GM23338 (cell line): Measurements from ENCODE around the gene LIFR. TPM values are rescaled to one million over a fixed set of nuclear protein-coding genes. Genes with fewer than 3 reads are reported as not detected.

Experiments
- ATAC-seq: fragments of 200-7000 bp; cut with Tn5 transposase; 3 replicates; pipeline ENCODE4 v1.9.1; 2020
- DNase-seq: peaks from one replicate; pipeline ENCODE4 v3.0.0-alpha.2; 2015; ENCODE audit warnings: low spot score
- H2AFZ ChIP-seq: fragments of 200-600 bp; sonication (generic); 2 replicates; pipeline ENCODE4 v1.8.0; 2016; ENCODE audit warnings: antibody characterized with exemption, mild to moderate bottlenecking, moderate library complexity
- H3F3A ChIP-seq: fragments of 200-600 bp; sonication (generic); replicated peaks from 2 replicates; pipeline ENCODE4 v1.8.0; 2017; ENCODE audit warnings: antibody characterized with exemption, mixed run types, low read depth
- H3K27ac ChIP-seq: fragments of 200-600 bp; sonication (generic); 2 replicates; pipeline ENCODE4 v1.6.1; 2016; ENCODE audit warnings: low read depth
- H3K27me3 ChIP-seq: fragments of 200-600 bp; sonication (generic); 2 replicates; pipeline ENCODE4 v1.8.0; 2016; ENCODE audit warnings: mild to moderate bottlenecking, mixed run types, moderate library complexity; ENCODE audit not compliant: insufficient read depth
- H3K36me3 ChIP-seq: fragments of 200-600 bp; sonication (generic); 2 replicates; pipeline ENCODE4 v1.8.0; 2016; ENCODE audit warnings: mild to moderate bottlenecking; ENCODE audit not compliant: insufficient read depth
- H3K4me1 ChIP-seq: fragments of 200-600 bp; sonication (generic); 2 replicates; pipeline ENCODE4 v1.8.0; 2016; ENCODE audit warnings: mild to moderate bottlenecking, moderate library complexity; ENCODE audit not compliant: insufficient read depth
- H3K4me2 ChIP-seq: fragments of 200-600 bp; sonication (generic); 2 replicates; pipeline ENCODE4 v1.7.1; 2017; ENCODE audit warnings: mixed run types
- H3K4me3 ChIP-seq: fragments of 200-600 bp; sonication (generic); 2 replicates; pipeline ENCODE4 v1.6.1; 2016; ENCODE audit warnings: mixed run types
- H3K79me2 ChIP-seq: fragments of 200-600 bp; sonication (generic); replicated peaks from 2 replicates; pipeline ENCODE4 v1.8.0; 2017; ENCODE audit warnings: mild to moderate bottlenecking; ENCODE audit not compliant: insufficient read depth
- H3K9me2 ChIP-seq: fragments of 200-600 bp; sonication (generic); 2 replicates; pipeline ENCODE4 v1.8.0; 2017; ENCODE audit not compliant: insufficient read depth
- H4K20me1 ChIP-seq: fragments of 200-600 bp; sonication (generic); replicated peaks from 2 replicates; pipeline ENCODE4 v1.8.0; 2017; ENCODE audit warnings: mild to moderate bottlenecking; ENCODE audit not compliant: insufficient read depth
- H3K27ac Mint-ChIP-seq: 2 replicates; pipeline ENCODE4 v1.8.0; 2020; ENCODE audit warnings: inconsistent platforms, mild to moderate bottlenecking, moderate library complexity, mixed read lengths
- H3K27me3 Mint-ChIP-seq: 3 replicates; pipeline ENCODE4 v1.8.0; 2022; ENCODE audit warnings: low read depth, mild to moderate bottlenecking, moderate library complexity, mixed read lengths, inconsistent platforms; ENCODE audit not compliant: insufficient read depth, poor library complexity
- H3K36me3 Mint-ChIP-seq: 3 replicates; pipeline ENCODE4 v1.8.0; 2021; ENCODE audit warnings: low read depth, mild to moderate bottlenecking, inconsistent platforms, moderate library complexity, mixed read lengths
- H3K4me1 Mint-ChIP-seq: 3 replicates; pipeline ENCODE4 v1.8.0; 2020; ENCODE audit warnings: mild to moderate bottlenecking, inconsistent platforms, mixed read lengths
- H3K4me3 Mint-ChIP-seq: 3 replicates; pipeline ENCODE4 v1.8.0; 2021; ENCODE audit warnings: moderate library complexity, mild to moderate bottlenecking, inconsistent platforms, mixed read lengths
- H3K9me3 Mint-ChIP-seq: 3 replicates; pipeline ENCODE4 v1.8.0; 2020; ENCODE audit warnings: moderate library complexity, mild to moderate bottlenecking, inconsistent platforms, mixed read lengths
- CREB1 ChIP-seq: fragments of 250-450 bp; sonication (Bioruptor Pico); IDR thresholded peaks from 2 replicates; pipeline ENCODE4 v1.5.0; 2020; ENCODE audit warnings: low read depth, mild to moderate bottlenecking, moderate library complexity
- EZH2 ChIP-seq: fragments of 200-600 bp; sonication (generic); IDR thresholded peaks from one replicate; pipeline ENCODE4 v1.8.0; 2017; ENCODE audit warnings: antibody characterized with exemption, mild to moderate bottlenecking, low read depth; ENCODE audit not compliant: unreplicated experiment
- EZH2phosphoT487 ChIP-seq: fragments of 200-600 bp; sonication (generic); IDR thresholded peaks from one replicate; pipeline ENCODE4 v1.8.1; 2018; ENCODE audit warnings: antibody characterized with exemption; ENCODE audit not compliant: unreplicated experiment
- JUNB ChIP-seq: IDR thresholded peaks from one replicate; pipeline ENCODE4 v1.6.1; 2016; ENCODE audit warnings: antibody characterized with exemption; ENCODE audit not compliant: unreplicated experiment
- NANOG ChIP-seq: IDR thresholded peaks from 2 replicates; pipeline ENCODE4 v1.6.1; 2016; ENCODE audit warnings: antibody characterized with exemption, borderline replicate concordance
- POLR2AphosphoS5 ChIP-seq: IDR thresholded peaks from 2 replicates; pipeline ENCODE4 v1.6.1; 2016; ENCODE audit warnings: antibody characterized with exemption, low read depth
- STAT1 ChIP-seq: IDR thresholded peaks from one replicate; pipeline ENCODE4 v1.6.1; 2016; ENCODE audit warnings: antibody characterized with exemption; ENCODE audit not compliant: unreplicated experiment
- ZNF114 ChIP-seq: fragments of 250-450 bp; sonication (Bioruptor Pico); IDR thresholded peaks from 2 replicates; pipeline ENCODE4 v1.5.0; 2020; ENCODE audit warnings: mild to moderate bottlenecking, moderate library complexity
- ZNF331 ChIP-seq: fragments of 250-450 bp; sonication (Bioruptor Pico); IDR thresholded peaks from 2 replicates; pipeline ENCODE4 v1.5.0; 2020; ENCODE audit warnings: low read depth, mild to moderate bottlenecking, moderate library complexity
- polyA plus RNA-seq: library from polyadenylated mRNA; unstranded; fragments of >200 nt; fragmentation: Nextera tagmentation; extraction: Ambion mirVana; gene quantifications from 2 replicates; pipeline ENCODE4 v1.2.1, GENCODE V29; 2016
- total RNA-seq: library from RNA; depleted of rRNA; stranded (reverse); fragments of >200 nt; shearing (Covaris generic); gene quantifications from 2 replicates; pipeline ENCODE4 v1.2.3, GENCODE V29; 2014
- TF ChIP-seq, protein P1 (sequence below), 2 experiments: fragments of 200-600 bp in 1 of 2; sonication (generic) in 1 of 2; conservative IDR thresholded peaks; 2 replicates each; pipeline versions ENCODE4 v1.5.1 to v1.6.1; 2016 to 2017; ENCODE audit warnings: antibody characterized with exemption in 2 of 2, low read depth in 2 of 2, mild to moderate bottlenecking in 2 of 2, moderate library complexity in 1 of 2
- TF ChIP-seq, protein P2 (sequence below): IDR thresholded peaks from one replicate; pipeline ENCODE4 v1.6.1; 2018; ENCODE audit warnings: antibody characterized with exemption; ENCODE audit not compliant: unreplicated experiment
- TF ChIP-seq, protein P3 (sequence below): IDR thresholded peaks from 2 replicates; pipeline ENCODE4 v1.6.1; 2016; ENCODE audit warnings: antibody characterized with exemption
- TF ChIP-seq, protein P4 (sequence below): fragments of 250-450 bp; sonication (Bioruptor Pico); IDR thresholded peaks from 2 replicates; pipeline ENCODE4 v1.5.0; 2020; ENCODE audit warnings: mild to moderate bottlenecking, moderate library complexity

Gene LIFR
- total and polyA plus RNA-seq, 2 experiments from 2014 or later, result 11.0 to 25.2 TPM

DNA sequence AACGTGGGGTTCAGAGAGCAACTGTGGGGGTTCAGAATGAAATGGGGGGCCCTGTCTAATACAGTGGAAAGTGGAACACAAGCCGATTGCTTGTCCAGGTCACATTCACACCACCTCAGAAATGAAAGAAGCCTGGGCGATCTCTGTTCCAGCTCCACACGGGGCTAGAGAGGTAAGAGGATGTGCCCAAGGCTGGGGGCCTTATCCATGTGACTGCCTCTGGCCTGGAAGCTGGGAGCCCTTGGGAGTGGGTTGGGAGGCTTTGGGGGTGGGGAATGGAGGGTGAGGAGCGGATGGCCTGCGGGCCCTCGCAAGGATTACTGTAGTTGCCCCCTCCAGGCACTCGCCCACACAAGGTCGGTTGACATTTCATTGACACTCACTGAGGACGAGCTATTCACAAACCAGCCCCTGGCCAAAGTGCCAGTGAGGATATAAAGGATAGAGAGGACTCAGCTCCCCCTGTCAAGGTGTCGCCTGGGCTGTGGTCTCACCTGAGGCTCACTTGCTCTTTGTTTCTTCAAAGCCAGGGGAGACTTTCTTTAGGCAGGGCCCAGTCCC is 86.7 kb downstream of the LIFR start:
- Histone ChIP-seq H3K36me3 (no peaks in the 10 kb centered on the region), H3K4me2 (no peak overlapping the region), H3K4me1 (no peaks in the 10 kb centered on the region), H3K27ac (no peak overlapping the region), H4K20me1 (no peaks in the 10 kb centered on the region), H3F3A (no peaks in the 10 kb centered on the region), H3K27me3 (no peaks in the 10 kb centered on the region), H3K79me2 (no peaks in the 10 kb centered on the region), H2AFZ (peak overlapping the region; percentile 43; the same call in 1 of the 2 replicates), H3K9me2 (no peaks in the 10 kb centered on the region; the same call in 1 of the 2 replicates), H3K4me3 (no peak overlapping the region)
- H3K27me3 Mint-ChIP-seq, result peaks cover 4% of the 10 kb centered on the region
- no peak overlapping the region for H3K4me3 Mint-ChIP-seq
- H3K36me3 Mint-ChIP-seq, result no peaks in the 10 kb centered on the region
- H3K4me1 Mint-ChIP-seq, result peaks cover 20% of the 10 kb centered on the region
- ATAC-seq (no peak), DNase-seq (no peak)
- no peak for TF ChIP-seq EZH2phosphoT487
- TF ChIP-seq EZH2, result no peak
- no peak for TF ChIP-seq POLR2AphosphoS5
- TF ChIP-seq JUNB, result no peak
- TF ChIP-seq CREB1, result no peak
- TF ChIP-seq ZNF331 (CRISPR knock-in tag), result no peak
- TF ChIP-seq NANOG, result no peak
- TF ChIP-seq, protein P1, sequence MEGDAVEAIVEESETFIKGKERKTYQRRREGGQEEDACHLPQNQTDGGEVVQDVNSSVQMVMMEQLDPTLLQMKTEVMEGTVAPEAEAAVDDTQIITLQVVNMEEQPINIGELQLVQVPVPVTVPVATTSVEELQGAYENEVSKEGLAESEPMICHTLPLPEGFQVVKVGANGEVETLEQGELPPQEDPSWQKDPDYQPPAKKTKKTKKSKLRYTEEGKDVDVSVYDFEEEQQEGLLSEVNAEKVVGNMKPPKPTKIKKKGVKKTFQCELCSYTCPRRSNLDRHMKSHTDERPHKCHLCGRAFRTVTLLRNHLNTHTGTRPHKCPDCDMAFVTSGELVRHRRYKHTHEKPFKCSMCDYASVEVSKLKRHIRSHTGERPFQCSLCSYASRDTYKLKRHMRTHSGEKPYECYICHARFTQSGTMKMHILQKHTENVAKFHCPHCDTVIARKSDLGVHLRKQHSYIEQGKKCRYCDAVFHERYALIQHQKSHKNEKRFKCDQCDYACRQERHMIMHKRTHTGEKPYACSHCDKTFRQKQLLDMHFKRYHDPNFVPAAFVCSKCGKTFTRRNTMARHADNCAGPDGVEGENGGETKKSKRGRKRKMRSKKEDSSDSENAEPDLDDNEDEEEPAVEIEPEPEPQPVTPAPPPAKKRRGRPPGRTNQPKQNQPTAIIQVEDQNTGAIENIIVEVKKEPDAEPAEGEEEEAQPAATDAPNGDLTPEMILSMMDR (conservative IDR thresholded peaks at IDR 0.05; ENCODE audit: low read depth in 2 of 2), result no peak
- TF ChIP-seq, protein P2, sequence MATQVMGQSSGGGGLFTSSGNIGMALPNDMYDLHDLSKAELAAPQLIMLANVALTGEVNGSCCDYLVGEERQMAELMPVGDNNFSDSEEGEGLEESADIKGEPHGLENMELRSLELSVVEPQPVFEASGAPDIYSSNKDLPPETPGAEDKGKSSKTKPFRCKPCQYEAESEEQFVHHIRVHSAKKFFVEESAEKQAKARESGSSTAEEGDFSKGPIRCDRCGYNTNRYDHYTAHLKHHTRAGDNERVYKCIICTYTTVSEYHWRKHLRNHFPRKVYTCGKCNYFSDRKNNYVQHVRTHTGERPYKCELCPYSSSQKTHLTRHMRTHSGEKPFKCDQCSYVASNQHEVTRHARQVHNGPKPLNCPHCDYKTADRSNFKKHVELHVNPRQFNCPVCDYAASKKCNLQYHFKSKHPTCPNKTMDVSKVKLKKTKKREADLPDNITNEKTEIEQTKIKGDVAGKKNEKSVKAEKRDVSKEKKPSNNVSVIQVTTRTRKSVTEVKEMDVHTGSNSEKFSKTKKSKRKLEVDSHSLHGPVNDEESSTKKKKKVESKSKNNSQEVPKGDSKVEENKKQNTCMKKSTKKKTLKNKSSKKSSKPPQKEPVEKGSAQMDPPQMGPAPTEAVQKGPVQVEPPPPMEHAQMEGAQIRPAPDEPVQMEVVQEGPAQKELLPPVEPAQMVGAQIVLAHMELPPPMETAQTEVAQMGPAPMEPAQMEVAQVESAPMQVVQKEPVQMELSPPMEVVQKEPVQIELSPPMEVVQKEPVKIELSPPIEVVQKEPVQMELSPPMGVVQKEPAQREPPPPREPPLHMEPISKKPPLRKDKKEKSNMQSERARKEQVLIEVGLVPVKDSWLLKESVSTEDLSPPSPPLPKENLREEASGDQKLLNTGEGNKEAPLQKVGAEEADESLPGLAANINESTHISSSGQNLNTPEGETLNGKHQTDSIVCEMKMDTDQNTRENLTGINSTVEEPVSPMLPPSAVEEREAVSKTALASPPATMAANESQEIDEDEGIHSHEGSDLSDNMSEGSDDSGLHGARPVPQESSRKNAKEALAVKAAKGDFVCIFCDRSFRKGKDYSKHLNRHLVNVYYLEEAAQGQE, result no peak
- no peak for TF ChIP-seq STAT1
- TF ChIP-seq, protein P3, sequence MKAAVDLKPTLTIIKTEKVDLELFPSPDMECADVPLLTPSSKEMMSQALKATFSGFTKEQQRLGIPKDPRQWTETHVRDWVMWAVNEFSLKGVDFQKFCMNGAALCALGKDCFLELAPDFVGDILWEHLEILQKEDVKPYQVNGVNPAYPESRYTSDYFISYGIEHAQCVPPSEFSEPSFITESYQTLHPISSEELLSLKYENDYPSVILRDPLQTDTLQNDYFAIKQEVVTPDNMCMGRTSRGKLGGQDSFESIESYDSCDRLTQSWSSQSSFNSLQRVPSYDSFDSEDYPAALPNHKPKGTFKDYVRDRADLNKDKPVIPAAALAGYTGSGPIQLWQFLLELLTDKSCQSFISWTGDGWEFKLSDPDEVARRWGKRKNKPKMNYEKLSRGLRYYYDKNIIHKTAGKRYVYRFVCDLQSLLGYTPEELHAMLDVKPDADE, result no peak
- TF ChIP-seq ZNF114 (CRISPR knock-in tag), result no peak
- TF ChIP-seq, protein P4, sequence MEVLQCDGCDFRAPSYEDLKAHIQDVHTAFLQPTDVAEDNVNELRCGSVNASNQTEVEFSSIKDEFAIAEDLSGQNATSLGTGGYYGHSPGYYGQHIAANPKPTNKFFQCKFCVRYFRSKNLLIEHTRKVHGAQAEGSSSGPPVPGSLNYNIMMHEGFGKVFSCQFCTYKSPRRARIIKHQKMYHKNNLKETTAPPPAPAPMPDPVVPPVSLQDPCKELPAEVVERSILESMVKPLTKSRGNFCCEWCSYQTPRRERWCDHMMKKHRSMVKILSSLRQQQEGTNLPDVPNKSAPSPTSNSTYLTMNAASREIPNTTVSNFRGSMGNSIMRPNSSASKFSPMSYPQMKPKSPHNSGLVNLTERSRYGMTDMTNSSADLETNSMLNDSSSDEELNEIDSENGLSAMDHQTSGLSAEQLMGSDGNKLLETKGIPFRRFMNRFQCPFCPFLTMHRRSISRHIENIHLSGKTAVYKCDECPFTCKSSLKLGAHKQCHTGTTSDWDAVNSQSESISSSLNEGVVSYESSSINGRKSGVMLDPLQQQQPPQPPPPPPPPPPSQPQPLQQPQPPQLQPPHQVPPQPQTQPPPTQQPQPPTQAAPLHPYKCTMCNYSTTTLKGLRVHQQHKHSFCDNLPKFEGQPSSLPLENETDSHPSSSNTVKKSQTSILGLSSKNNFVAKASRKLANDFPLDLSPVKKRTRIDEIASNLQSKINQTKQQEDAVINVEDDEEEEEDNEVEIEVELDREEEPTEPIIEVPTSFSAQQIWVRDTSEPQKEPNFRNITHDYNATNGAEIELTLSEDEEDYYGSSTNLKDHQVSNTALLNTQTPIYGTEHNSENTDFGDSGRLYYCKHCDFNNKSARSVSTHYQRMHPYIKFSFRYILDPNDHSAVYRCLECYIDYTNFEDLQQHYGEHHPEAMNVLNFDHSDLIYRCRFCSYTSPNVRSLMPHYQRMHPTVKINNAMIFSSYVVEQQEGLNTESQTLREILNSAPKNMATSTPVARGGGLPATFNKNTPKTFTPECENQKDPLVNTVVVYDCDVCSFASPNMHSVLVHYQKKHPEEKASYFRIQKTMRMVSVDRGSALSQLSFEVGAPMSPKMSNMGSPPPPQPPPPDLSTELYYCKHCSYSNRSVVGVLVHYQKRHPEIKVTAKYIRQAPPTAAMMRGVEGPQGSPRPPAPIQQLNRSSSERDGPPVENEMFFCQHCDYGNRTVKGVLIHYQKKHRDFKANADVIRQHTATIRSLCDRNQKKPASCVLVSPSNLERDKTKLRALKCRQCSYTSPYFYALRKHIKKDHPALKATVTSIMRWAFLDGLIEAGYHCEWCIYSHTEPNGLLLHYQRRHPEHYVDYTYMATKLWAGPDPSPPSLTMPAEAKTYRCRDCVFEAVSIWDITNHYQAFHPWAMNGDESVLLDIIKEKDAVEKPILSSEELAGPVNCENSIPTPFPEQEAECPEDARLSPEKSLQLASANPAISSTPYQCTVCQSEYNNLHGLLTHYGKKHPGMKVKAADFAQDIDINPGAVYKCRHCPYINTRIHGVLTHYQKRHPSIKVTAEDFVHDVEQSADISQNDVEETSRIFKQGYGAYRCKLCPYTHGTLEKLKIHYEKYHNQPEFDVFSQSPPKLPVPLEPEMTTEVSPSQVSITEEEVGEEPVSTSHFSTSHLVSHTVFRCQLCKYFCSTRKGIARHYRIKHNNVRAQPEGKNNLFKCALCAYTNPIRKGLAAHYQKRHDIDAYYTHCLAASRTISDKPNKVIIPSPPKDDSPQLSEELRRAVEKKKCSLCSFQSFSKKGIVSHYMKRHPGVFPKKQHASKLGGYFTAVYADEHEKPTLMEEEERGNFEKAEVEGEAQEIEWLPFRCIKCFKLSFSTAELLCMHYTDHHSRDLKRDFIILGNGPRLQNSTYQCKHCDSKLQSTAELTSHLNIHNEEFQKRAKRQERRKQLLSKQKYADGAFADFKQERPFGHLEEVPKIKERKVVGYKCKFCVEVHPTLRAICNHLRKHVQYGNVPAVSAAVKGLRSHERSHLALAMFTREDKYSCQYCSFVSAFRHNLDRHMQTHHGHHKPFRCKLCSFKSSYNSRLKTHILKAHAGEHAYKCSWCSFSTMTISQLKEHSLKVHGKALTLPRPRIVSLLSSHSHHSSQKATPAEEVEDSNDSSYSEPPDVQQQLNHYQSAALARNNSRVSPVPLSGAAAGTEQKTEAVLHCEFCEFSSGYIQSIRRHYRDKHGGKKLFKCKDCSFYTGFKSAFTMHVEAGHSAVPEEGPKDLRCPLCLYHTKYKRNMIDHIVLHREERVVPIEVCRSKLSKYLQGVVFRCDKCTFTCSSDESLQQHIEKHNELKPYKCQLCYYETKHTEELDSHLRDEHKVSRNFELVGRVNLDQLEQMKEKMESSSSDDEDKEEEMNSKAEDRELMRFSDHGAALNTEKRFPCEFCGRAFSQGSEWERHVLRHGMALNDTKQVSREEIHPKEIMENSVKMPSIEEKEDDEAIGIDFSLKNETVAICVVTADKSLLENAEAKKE (CRISPR knock-in tag), result no peak
- H3K27ac Mint-ChIP-seq, result no peak overlapping the region
- H3K9me3 Mint-ChIP-seq, result no peaks in the 10 kb centered on the region
